ENCODE data around the gene NLRP1. TPM values are rescaled to one million over a fixed set of nuclear protein-coding genes. Genes with fewer than 3 reads are reported as not detected.

The NLRP1 gene
- total and polyA plus RNA-seq, 9 of the 15 experiments (the other 6 are each of a cell fraction or from before 2014, with no cell fraction given) = 4.0 to 69.4 (median 27.7) TPM

GRCh38 chr17:5526821-5527598, 57.3 kb downstream of the NLRP1 start (continued):
- TF ChIP-seq NKRF (IDR thresholded peaks at IDR 0.05; ENCODE audit: borderline replicate concordance) (no peak), CEBPZ (IDR thresholded peaks at IDR 0.05; ENCODE audit: borderline replicate concordance, low read depth, low read length) (no peak), MBD2 (IDR thresholded peaks at IDR 0.05; ENCODE audit: borderline replicate concordance, low read depth) (no peak), ZBTB12 (CRISPR knock-in tag; IDR thresholded peaks at IDR 0.05) (0 out of 2 replicates have a peak, but pooled peaks have one; percentile 36), SMARCA4 (IDR thresholded peaks at IDR 0.05) (peak; percentile 32; the same call in 1 of the 2 replicates), ZNF212 (CRISPR knock-in tag; IDR thresholded peaks at IDR 0.05) (no peak), HCFC1 (IDR thresholded peaks at IDR 0.05; ENCODE audit: low read depth, low read length) (no peak), SIRT6 (IDR thresholded peaks at IDR 0.05; ENCODE audit: low read depth, low read length) (no peak), TFAP4 (CRISPR knock-in tag; IDR thresholded peaks at IDR 0.05; ENCODE audit: borderline replicate concordance) (peak; percentile 95), CBFA2T2 (conservative IDR thresholded peaks at IDR 0.05) (no peak), ZNF695 (CRISPR knock-in tag; IDR thresholded peaks at IDR 0.05) (no peak), ATF1 (CRISPR knock-in tag; IDR thresholded peaks at IDR 0.05) (no peak), ATF1 (tag; IDR thresholded peaks at IDR 0.05) (peak; percentile 65), RBM34 (IDR thresholded peaks at IDR 0.05; ENCODE audit: borderline replicate concordance, insufficient read depth, low read length) (no peak), CTBP1 (IDR thresholded peaks at IDR 0.05; ENCODE audit: borderline replicate concordance) (no peak), VEZF1 (CRISPR knock-in tag; IDR thresholded peaks at IDR 0.05) (no peak), MTA3 (IDR thresholded peaks at IDR 0.05; ENCODE audit: borderline replicate concordance) (no peak), NFRKB (IDR thresholded peaks at IDR 0.05; ENCODE audit: low read depth) (no peak), IFI16 (CRISPR knock-in tag; IDR thresholded peaks at IDR 0.05) (no peak)

All from K562 (cell line).